Head of caudate nucleus (tissue), 42 donors: Measurements from ENCODE around the gene KRTAP2-4.
"Not testable (repeated sequence)": the region's sequence is repeated elsewhere in the genome, so short reads cannot be mapped to it uniquely, and the experiment has no call there.

Experiments
- DNase-seq, 42 donors: peaks; one replicate each; pipeline versions ENCODE4 v3.0.0 to v3.0.0-alpha.2; 2020 to 2021; ENCODE audit warnings: mixed read lengths in 7 of 42
- intact Hi-C: fragments of 100-400 bp; cut with DNase I; formaldehyde crosslinking; loops from one replicate; pipeline ENCODE4 v1.15.0; 2022

KRTAP2-4 gene, protein sequence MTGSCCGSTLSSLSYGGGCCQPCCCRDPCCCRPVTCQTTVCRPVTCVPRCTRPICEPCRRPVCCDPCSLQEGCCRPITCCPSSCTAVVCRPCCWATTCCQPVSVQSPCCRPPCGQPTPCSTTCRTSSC

DNA sequence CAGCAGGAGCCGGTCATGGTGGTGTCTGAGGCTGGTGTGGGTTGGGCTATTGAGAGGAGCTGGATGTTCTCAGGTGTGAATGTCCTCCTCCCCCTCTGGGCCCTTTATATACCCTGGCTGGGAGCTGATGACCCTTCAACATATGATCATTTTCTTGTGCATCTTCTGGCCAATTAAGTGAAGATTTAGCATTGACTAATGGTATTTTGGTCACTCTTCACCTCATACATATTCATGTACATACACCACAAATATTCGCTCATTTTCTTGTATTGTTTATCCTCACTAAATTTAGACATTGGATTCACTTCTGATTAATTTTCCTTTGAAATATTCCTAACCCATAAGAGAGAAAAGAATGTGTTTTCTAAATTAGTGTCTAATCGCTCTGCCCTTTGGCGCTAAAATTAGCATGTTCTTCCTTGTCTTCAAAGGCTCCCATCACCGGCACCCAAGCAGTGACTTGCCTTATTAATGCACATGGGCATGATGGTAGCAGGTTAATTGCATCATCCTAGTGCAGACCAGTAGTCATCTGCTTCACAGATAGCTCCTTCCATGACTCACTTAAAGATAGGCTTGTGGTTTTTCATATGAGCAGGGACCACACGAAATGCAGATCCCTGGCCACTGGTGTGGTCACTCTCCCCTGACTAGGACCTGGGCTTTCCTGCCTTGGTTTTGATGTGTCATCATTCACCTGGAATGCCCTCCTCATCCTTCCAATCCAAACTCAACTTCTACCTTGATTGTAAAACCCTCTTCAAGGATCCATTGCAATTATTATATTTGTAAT is at the start of gene KRTAP2-4:
KRTAP2-4 (minus strand) TSS at position 51 of the 796 bp plus-strand sequence; CDS start at position 17, 34 bp downstream.
- intact Hi-C loops = no loop called here
- no peak for DNase-seq

GRCh38 chr17:41111151-41111885 is 45.6 kb upstream of the KRTAP2-4 start:
- DNase-seq = no peak
- intact Hi-C loops = no loop called here

DNA sequence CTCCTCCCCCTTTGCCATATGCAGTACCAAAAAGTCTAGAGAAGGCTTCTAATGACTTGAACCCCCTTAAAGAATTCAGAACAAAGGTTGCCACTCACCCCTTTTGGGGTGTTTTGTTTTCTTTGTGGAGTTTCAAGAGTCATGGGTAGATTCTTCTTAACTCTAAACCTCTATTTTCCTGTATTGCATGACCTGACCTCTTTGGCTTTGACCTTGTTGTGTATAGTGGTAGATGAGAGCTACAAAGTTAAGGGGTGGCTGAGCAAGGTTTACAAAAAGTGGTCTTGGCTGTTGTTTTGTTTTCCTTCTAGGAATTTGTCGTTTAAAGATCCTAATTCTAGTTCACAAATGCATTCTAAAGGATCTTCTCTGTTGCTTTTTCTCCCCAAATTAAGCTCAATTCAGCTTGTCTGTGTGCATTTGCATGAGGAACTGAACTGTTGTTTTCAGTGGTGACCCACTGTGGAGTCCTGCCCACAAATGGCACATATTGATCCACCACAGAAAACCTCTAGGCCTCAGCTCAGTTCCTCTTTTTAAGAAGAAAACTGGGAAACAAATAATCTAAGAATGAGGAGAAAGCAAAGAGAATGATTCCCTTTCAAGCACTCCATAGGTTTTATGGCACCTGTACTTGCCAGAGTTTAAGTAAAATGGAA is 43.2 kb upstream of the KRTAP2-4 start:
- intact Hi-C loops, DNase-seq: not testable (repeated sequence)

- intact Hi-C loops = no loop called here
- no peak for DNase-seq
Measured at GRCh38 chr17:41107941-41108450, 42.3 kb upstream of the KRTAP2-4 start.

GRCh38 chr17:41105347-41105746 is 39.7 kb upstream of the KRTAP2-4 start, which contains the start of gene KRTAP4-9:
KRTAP4-9 (plus strand) TSS chr17:41105389; CDS start chr17:41105389, 0 bp downstream.
- DNase-seq, intact Hi-C loops: not testable (repeated sequence)

DNA sequence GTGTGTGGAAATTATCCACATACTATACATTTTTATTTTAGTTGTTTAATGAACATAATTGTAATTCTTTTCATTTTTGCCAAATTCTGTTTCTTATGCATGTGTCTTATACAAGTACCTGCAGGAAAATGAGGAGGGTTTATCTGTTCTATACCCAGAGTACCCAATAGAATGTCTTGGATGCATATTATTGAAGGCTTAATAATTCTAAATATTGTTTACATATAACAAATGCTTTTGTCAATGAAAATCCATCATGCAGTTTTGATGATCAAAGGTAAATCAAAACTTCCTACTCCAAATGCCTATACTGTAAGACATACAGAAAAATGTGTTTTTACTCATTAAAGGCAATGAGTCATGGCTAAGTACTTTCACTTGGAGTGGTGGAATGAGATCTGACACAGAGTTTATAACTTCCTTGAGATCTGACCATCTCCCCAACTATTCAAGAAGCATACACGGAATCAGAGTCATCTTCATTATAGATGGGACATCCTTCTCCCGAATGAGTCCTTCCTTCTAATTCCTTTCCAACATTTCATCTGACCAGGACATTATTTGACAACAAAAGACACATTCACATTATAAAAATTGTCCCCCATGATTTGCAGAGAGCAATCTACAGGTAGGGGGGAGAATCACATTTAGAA is 38.8 kb upstream of the KRTAP2-4 start:
- intact Hi-C loops = not testable (repeated sequence)

DNA sequence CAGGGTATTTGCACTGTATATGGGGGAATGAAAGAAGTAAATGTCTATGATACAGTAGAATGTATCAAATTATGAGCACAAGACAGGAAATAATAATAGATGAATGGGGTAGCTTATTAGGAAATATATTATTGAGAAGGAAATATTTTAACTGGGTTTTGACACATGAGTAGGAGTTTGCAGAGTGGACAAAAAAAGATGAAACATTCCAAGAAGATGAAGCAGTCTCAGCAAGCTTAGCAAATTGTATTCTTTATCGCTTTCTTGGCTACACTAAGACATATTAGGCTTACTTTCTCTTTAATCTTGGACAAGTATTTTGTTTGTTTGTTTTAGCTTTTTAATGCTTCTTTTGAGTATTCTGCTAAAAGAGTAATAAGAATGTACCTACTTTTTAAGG is 38.2 kb upstream of the KRTAP2-4 start:
- intact Hi-C loops = no loop called here
- no peak for DNase-seq

More for the DNA sequence above, 38.8 kb upstream of the KRTAP2-4 start:
- DNase-seq = not testable (repeated sequence)

- DNase-seq = no peak
- intact Hi-C loops = no loop called here
Measured at GRCh38 chr17:41101586-41102259, 36.0 kb upstream of the KRTAP2-4 start, which contains the start of gene KRTAP4-16. KRTAP4-16 (minus strand) TSS chr17:41102209; CDS start chr17:41102209, 0 bp downstream.

GRCh38 chr17:41099682-41100480 is 34.2 kb upstream of the KRTAP2-4 start:
- DNase-seq, intact Hi-C loops: not testable (repeated sequence)

DNA sequence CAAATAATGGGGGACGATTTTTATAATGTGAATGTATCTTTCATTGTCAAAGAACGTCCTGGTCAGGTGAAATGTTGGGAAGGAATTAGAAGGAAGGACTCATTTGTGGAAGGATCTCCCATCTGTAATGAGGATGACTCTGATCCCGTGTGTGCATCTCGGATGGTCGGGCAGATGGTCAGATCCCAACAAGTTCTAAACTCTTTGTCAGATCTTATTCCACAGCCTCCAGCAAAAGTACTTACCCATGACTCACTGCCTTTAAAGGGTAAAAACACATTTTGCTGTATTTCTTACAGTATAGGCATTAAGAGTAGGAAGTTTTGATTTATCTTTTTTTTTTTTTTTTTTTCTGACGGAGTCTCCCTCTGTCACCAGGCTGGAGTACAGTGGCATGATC is 32.8 kb upstream of the KRTAP2-4 start:
- no peak for DNase-seq
- intact Hi-C loops = no loop called here

DNA sequence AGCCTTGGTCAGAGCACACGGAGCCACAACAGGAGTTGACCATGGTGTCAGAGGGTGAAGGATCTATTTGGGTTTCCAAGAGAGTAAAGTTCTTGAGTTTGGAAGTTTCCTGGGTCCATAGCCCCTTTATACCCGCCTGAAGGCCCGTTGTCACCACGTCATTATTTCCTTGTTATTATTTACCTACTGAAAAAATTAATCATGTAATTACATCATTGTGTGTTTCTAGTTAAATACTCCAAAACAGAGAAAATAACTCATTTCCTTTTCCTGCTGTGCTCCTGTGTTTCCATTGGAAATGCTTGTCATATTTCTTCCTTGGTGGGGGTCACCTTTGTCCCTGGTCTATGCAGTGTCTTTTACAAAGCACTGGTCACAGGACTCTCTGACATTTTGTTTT is 32.4 kb upstream of the KRTAP2-4 start, which contains the start of gene KRTAP4-8:
KRTAP4-8 (minus strand) TSS at position 101 of the 400 bp plus-strand sequence; CDS start at position 43, 58 bp downstream.
- intact Hi-C loops = no loop called here
- no peak for DNase-seq

- intact Hi-C loops = no loop called here
Measured at GRCh38 chr17:41096055-41096454, 30.4 kb upstream of the KRTAP2-4 start.

DNA sequence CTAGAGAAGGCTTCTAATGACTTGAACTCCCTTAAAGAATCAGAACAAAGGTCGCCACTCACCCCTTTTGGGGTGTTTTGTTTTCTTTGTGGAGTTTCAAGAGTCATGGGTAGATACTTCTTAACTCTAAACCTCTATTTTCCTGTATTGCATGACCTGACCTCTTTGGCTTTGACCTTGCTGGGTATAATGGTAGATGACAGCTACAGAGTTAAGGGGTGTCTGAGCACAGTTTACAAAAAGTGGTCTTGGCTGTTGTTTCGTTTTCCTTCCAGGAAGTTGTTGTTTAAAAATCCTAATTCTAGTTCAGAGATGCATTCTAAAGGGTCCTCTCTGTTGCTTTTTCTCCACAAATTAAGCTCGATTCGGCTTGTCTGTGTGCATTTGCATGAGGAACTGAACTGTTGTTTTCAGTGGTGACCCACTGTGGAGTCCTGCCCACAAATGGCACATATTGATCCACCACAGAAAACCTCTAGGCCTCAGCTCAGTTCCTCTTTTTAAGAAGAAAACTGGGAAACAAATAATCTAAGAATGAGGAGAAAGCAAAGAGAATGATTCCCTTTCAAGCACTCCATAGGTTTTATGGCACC is 23.2 kb upstream of the KRTAP2-4 start:
- intact Hi-C loops, DNase-seq: not testable (repeated sequence)

More at GRCh38 chr17:41096055-41096454, 30.4 kb upstream of the KRTAP2-4 start:
- DNase-seq = no peak

DNA sequence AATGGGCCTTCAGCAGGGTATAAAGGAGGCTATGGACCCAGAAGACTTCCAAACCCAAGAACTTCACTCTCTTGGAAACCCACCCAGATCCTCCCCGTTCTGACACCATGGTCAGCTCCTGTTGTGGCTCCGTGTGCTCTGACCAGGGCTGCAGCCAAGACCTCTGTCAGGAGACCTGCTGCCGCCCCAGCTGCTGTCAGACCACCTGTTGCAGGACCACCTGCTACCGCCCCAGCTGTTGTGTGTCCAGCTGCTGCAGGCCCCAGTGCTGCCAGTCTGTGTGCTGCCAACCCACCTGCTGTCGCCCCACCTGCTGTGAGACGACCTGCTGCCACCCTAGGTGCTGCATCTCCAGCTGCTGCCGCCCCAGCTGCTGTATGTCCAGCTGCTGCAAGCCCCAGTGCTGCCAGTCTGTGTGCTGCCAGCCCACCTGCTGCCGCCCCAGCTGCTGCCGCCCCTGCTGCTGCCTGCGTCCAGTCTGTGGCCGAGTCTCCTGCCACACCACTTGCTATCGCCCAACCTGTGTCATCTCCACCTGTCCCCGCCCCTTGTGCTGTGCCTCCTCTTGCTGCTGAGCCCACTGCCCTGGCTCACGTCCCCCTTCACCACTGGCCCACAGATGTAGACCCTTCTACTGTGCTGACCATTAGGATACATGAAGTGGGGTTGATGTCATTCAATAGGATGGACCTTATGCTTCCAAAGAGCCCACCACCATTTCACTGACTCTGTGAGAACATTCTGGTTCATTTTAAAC is 18.6 kb upstream of the KRTAP2-4 start, which contains the start of gene KRTAP4-7:
KRTAP4-7 (plus strand) TSS at position 51 of the 757 bp plus-strand sequence; CDS start at position 108, 57 bp downstream.
- DNase-seq, intact Hi-C loops: not testable (repeated sequence)

DNA sequence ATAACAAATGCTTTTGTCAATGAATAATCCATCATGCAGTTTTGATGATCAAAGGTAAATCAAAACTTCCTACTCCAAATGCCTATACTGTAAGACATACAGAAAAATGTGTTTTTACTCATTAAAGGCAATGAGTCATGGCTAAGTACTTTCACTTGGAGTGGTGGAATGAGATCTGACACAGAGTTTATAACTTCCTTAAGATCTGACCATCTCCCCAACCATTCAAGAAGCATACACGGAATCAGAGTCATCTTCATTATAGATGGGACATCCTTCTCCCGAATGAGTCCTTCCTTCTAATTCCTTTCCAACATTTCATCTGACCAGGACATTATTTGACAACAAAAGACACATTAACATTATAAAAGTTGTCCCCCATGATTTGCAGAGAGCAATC is 17.7 kb upstream of the KRTAP2-4 start:
- intact Hi-C loops, DNase-seq: not testable (repeated sequence)

DNA sequence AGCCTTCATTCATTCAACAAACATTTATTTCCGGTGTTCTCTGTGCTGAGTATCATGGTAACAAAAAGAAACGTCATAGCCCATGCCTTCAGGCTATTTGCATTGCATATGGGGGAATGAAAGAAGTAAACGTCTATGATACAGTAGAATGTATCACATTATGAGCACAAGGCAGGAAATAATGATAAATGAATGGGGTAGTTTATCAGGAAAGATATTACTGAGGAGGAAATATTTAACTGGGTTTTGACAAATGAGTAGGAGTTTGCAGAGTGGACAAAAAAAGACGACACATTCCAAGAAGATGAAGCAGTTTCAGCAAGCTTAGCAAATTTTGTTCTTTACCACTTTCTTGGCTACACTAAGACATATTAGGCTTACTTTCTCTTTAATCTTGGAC is 16.9 kb upstream of the KRTAP2-4 start:
- intact Hi-C loops = no loop called here
- no peak for DNase-seq
